GM12872 (cell line): ENCODE results near the gene HTD2.

Experiments
- CTCF ChIP-seq: IDR thresholded peaks from 3 replicates; pipeline ENCODE4 v1.5.1; 2011; ENCODE audit warnings: low read depth, mild to moderate bottlenecking, low read length, moderate library complexity; ENCODE audit not compliant: insufficient read depth

Gene HTD2

GRCh38 chr3:58357402-58357801 is 51.1 kb downstream of the HTD2 start:
- TF ChIP-seq CTCF: no peak

GRCh38 chr3:58358092-58358491 is 51.8 kb downstream of the HTD2 start:
- TF ChIP-seq CTCF: no peak

GRCh38 chr3:58358808-58359207 is 52.5 kb downstream of the HTD2 start:
- no peak for TF ChIP-seq CTCF

GRCh38 chr3:58359621-58360020 is 53.3 kb downstream of the HTD2 start:
- no peak for TF ChIP-seq CTCF

GRCh38 chr3:58361866-58362265 is 55.5 kb downstream of the HTD2 start:
- TF ChIP-seq CTCF: no peak

GRCh38 chr3:58366699-58367098 is 60.4 kb downstream of the HTD2 start:
- TF ChIP-seq CTCF: no peak

GRCh38 chr3:58369038-58369437 is 62.7 kb downstream of the HTD2 start:
- TF ChIP-seq CTCF: no peak
